OCI-LY3 (cell line): ENCODE data around the gene REEP1.

Experiments
- H2AFZ ChIP-seq: fragments of 200-600, 300-600 bp; shearing (Covaris generic); 2 replicates; pipeline ENCODE4 v1.6.0; 2014; ENCODE audit warnings: antibody characterized with exemption, low read depth, low read length
- H3K27ac ChIP-seq: fragments of 200-600, 300-600 bp; sonication (generic); 2 replicates; pipeline ENCODE4 v1.5.1; 2014; ENCODE audit warnings: mild to moderate bottlenecking, low read length, moderate library complexity, mixed read lengths
- H3K27me3 ChIP-seq: fragments of 200-600, 300-600 bp; sonication (generic); 2 replicates; pipeline ENCODE4 v1.6.1; 2014; ENCODE audit warnings: low read depth, low read length, mixed read lengths
- H3K36me3 ChIP-seq: fragments of 200-600, 300-600 bp; sonication (generic); replicated peaks from 2 replicates; pipeline ENCODE3; 2014; ENCODE audit warnings: low read depth, low read length, mixed read lengths
- H3K4me1 ChIP-seq: fragments of 300-600, 200-600 bp; sonication (generic); 2 replicates; pipeline ENCODE4 v1.6.1; 2014; ENCODE audit warnings: low read length, mixed read lengths
- H3K4me2 ChIP-seq: fragments of 200-600, 300-600 bp; sonication (generic); 2 replicates; pipeline ENCODE4 v1.6.1; 2014; ENCODE audit warnings: low read length, mixed read lengths
- H3K4me3 ChIP-seq: fragments of 300-600, 200-600 bp; sonication (generic); 2 replicates; pipeline ENCODE4 v1.5.1; 2014; ENCODE audit warnings: antibody characterized with exemption, mild to moderate bottlenecking, low read length, moderate library complexity
- H3K79me2 ChIP-seq: fragments of 300-600, 200-600 bp; shearing (Covaris generic); 2 replicates; pipeline ENCODE4 v1.6.1; 2014; ENCODE audit warnings: mild to moderate bottlenecking, low read length, mixed read lengths
- H3K9ac ChIP-seq: fragments of 300-600, 200-600 bp; shearing (Covaris generic); 2 replicates; pipeline ENCODE4 v1.6.0; 2014; ENCODE audit warnings: mild to moderate bottlenecking, low read length, moderate library complexity
- H3K9me3 ChIP-seq: fragments of 200-600, 300-600 bp; shearing (Covaris generic); 2 replicates; pipeline ENCODE4 v1.6.1; 2014; ENCODE audit warnings: low read length, mixed read lengths; ENCODE audit not compliant: insufficient read depth
- H4K20me1 ChIP-seq: fragments of 200-600, 300-600 bp; sonication (generic); 2 replicates; pipeline ENCODE4 v1.6.1; 2016; ENCODE audit warnings: low read length, mixed read lengths; ENCODE audit not compliant: insufficient read depth
- EZH2phosphoT487 ChIP-seq: fragments of 200-600 bp; shearing (Covaris generic); IDR thresholded peaks from 2 replicates; pipeline ENCODE4 v1.6.1; 2018; ENCODE audit warnings: antibody characterized with exemption, mixed run types, low read depth
- TF ChIP-seq, protein P1 (sequence below): fragments of 200-600, 300-600 bp; sonication (generic); IDR thresholded peaks from 2 replicates; pipeline ENCODE4 v1.5.1; 2014; ENCODE audit warnings: antibody characterized with exemption, low read length, low read depth

Gene REEP1

DNA sequence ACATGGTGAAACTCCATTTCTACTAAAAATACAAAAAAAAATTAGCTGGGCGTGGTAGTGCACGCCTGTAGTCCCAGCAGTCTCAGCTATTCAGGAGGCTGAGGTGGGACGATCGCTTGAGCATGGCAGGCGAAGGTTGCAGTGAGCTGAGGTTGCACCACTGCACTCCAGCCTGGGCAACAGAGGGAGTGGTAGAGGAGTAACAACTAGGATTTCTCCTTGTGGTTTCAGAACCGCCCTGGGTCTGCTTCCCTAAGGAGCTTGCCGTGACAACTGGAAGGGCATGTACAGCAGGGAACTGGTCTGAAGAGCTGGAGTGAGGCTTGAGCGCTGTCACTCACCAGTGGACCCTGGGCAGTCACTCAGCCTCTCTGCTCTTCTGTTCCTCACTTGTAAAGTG, 29.1 kb downstream of the REEP1 start:
- Histone ChIP-seq H3K4me1 (no peaks in the 10 kb centered on the region), H3K9ac (no peak overlapping the region), H3K4me3 (no peak overlapping the region), H3K4me2 (no peak overlapping the region), H3K36me3 (no peaks in the 10 kb centered on the region), H4K20me1 (no peaks in the 10 kb centered on the region), H3K79me2 (no peaks in the 10 kb centered on the region), H2AFZ (no peak overlapping the region), H3K9me3 (no peaks in the 10 kb centered on the region), H3K27me3 (no peaks in the 10 kb centered on the region), H3K27ac (no peak overlapping the region)
- TF ChIP-seq, protein P1, sequence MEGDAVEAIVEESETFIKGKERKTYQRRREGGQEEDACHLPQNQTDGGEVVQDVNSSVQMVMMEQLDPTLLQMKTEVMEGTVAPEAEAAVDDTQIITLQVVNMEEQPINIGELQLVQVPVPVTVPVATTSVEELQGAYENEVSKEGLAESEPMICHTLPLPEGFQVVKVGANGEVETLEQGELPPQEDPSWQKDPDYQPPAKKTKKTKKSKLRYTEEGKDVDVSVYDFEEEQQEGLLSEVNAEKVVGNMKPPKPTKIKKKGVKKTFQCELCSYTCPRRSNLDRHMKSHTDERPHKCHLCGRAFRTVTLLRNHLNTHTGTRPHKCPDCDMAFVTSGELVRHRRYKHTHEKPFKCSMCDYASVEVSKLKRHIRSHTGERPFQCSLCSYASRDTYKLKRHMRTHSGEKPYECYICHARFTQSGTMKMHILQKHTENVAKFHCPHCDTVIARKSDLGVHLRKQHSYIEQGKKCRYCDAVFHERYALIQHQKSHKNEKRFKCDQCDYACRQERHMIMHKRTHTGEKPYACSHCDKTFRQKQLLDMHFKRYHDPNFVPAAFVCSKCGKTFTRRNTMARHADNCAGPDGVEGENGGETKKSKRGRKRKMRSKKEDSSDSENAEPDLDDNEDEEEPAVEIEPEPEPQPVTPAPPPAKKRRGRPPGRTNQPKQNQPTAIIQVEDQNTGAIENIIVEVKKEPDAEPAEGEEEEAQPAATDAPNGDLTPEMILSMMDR, result no peak
- no peak for TF ChIP-seq EZH2phosphoT487

DNA sequence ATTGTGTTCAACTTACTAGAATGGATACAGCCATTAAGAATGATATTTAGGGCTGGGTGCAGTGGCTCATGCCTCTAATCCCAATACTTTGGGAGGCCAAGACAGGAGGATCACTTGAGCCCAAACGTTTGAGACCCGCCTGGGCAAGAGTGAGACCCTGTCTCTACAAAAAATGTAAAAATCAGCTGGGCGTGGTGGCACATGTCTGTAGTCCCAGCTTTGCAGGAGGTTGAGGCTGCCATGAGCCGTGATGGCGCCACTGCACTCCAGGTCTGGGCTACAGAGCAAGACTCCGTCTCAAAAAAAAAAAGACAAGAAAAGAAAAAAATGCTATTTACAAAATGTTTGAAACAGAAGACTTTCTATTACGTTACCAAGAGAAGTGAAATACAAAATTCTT, 30.0 kb downstream of the REEP1 start:
- Histone ChIP-seq H4K20me1 (no peaks in the 10 kb centered on the region), H3K9ac (no peak overlapping the region), H2AFZ (no peak overlapping the region), H3K27ac (no peak overlapping the region), H3K4me2 (no peak overlapping the region), H3K4me3 (no peak overlapping the region), H3K79me2 (no peaks in the 10 kb centered on the region), H3K4me1 (no peaks in the 10 kb centered on the region), H3K36me3 (no peaks in the 10 kb centered on the region), H3K27me3 (no peaks in the 10 kb centered on the region), H3K9me3 (no peaks in the 10 kb centered on the region)
- TF ChIP-seq EZH2phosphoT487, result no peak
- TF ChIP-seq, protein P1, result no peak

DNA sequence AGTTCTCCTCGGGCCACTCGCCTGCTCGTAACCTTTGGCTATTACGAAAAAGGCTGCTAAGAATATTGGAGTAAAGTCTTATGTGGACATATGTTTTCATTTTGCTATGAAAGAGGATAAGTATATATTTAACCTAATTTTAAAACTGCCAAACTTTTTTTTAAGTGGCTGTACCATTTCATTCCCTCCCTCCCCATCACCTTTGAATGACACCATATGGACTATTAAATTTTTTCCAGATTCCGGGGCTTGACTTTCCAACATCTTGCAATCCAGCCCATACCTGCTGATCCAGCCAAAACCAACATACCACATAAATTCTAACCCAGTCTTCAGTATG, 31.5 kb downstream of the REEP1 start:
- Histone ChIP-seq H3K4me1 (no peaks in the 10 kb centered on the region), H3K27me3 (no peaks in the 10 kb centered on the region), H3K9me3 (no peaks in the 10 kb centered on the region), H3K27ac (no peak overlapping the region), H3K79me2 (no peaks in the 10 kb centered on the region), H3K36me3 (no peaks in the 10 kb centered on the region), H3K9ac (no peak overlapping the region), H3K4me3 (no peak overlapping the region), H4K20me1 (no peaks in the 10 kb centered on the region), H2AFZ (no peak overlapping the region), H3K4me2 (no peak overlapping the region)
- no peak for TF ChIP-seq EZH2phosphoT487
- TF ChIP-seq, protein P1, result no peak

DNA sequence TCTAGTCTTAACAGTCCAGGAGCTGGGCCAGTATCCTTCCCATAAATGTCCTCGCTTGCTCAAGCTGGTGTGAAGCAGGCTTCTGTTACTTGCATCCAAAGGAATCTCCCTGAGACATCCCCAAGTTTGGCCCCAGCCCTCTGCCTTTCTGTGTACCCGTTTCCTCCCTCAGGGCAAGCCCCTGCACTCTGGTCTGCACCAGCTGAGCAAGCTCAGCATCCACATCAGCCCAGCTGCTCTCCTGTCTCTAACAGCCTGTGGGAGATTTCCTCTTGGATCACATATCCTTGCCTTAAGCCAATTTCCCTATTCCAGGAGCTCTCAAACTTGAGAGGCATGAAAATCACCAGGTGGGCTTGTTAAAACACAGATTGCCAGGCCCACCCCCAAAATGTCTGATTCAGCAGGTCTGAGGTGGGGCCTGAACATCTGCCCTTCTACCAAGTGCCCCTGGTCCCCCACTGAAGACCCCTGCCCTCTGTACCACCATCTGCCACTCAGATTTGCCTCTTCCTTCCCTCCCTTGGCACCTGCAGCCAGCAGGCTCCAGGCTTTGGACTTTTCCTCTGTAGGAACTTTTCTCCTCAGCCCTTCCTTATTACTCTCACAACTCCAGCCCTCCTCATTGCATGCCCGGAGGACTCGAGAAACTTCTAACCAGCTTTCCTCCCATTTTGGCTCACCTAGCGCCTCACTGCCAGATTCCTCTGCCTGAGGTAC, 32.1 kb downstream of the REEP1 start:
- no peaks in the 10 kb centered on the region for H3K79me2 ChIP-seq
- no peak overlapping the region for H3K4me3 ChIP-seq
- H3K27ac ChIP-seq, result no peak overlapping the region
- no peak overlapping the region for H3K4me2 ChIP-seq
- H3K9ac ChIP-seq, result no peak overlapping the region
- no peaks in the 10 kb centered on the region for H3K27me3 ChIP-seq
- no peaks in the 10 kb centered on the region for H3K9me3 ChIP-seq
- H3K4me1 ChIP-seq, result no peaks in the 10 kb centered on the region
- no peaks in the 10 kb centered on the region for H4K20me1 ChIP-seq
- H3K36me3 ChIP-seq, result no peaks in the 10 kb centered on the region
- H2AFZ ChIP-seq, result no peak overlapping the region
- TF ChIP-seq, protein P1, result no peak
- no peak for TF ChIP-seq EZH2phosphoT487
